ENCODE results near the gene FBXO34.
A peak's percentile ranks its signal among the peaks of the same experiment; 100 is the strongest.

Gene FBXO34

GRCh38 chr14:55239320-55239719 lies 31.9 kb upstream of the FBXO34 start:
- TF ChIP-seq CTCF (IDR thresholded peaks at IDR 0.05; ENCODE audit: control insufficient read depth, insufficient read depth, low read depth, low read length, missing control alignments) = no peak
- H3K4me3 ChIP-seq (ENCODE audit: control insufficient read depth, low read depth, low read length) = no peak overlapping the region
- DNase-seq (ENCODE audit: low read depth) = no peak

- no peak for TF ChIP-seq CTCF (IDR thresholded peaks at IDR 0.05; ENCODE audit: control insufficient read depth, insufficient read depth, low read depth, low read length, missing control alignments)
- no peak overlapping the region for H3K4me3 ChIP-seq (ENCODE audit: control insufficient read depth, low read depth, low read length)
- peak; percentile 2 for DNase-seq (ENCODE audit: low read depth)
Observed at GRCh38 chr14:55240526-55241178, 30.6 kb upstream of the FBXO34 start.

GRCh38 chr14:55241673-55242072 lies 29.5 kb upstream of the FBXO34 start:
- no peak for DNase-seq (ENCODE audit: low read depth)
- no peak for TF ChIP-seq CTCF (IDR thresholded peaks at IDR 0.05; ENCODE audit: control insufficient read depth, insufficient read depth, low read depth, low read length, missing control alignments)
- H3K4me3 ChIP-seq (ENCODE audit: control insufficient read depth, low read depth, low read length) = no peak overlapping the region

GRCh38 chr14:55243386-55243785 lies 27.8 kb upstream of the FBXO34 start:
- no peak overlapping the region for H3K4me3 ChIP-seq (ENCODE audit: control insufficient read depth, low read depth, low read length)
- TF ChIP-seq CTCF (IDR thresholded peaks at IDR 0.05; ENCODE audit: control insufficient read depth, insufficient read depth, low read depth, low read length, missing control alignments) = no peak
- DNase-seq (ENCODE audit: low read depth) = no peak

- no peak for DNase-seq (ENCODE audit: low read depth)
- H3K4me3 ChIP-seq (ENCODE audit: control insufficient read depth, low read depth, low read length) = no peak overlapping the region
- no peak for TF ChIP-seq CTCF (IDR thresholded peaks at IDR 0.05; ENCODE audit: control insufficient read depth, insufficient read depth, low read depth, low read length, missing control alignments)
Observed at GRCh38 chr14:55243813-55244212, 27.4 kb upstream of the FBXO34 start.

- no peak for DNase-seq (ENCODE audit: low read depth)
- H3K4me3 ChIP-seq (ENCODE audit: control insufficient read depth, low read depth, low read length) = no peak overlapping the region
- peak; percentile 71 for TF ChIP-seq CTCF (IDR thresholded peaks at IDR 0.05; ENCODE audit: control insufficient read depth, insufficient read depth, low read depth, low read length, missing control alignments)
Observed at GRCh38 chr14:55245657-55246268, 25.5 kb upstream of the FBXO34 start.
